Endothelial cell of umbilical vein (primary cell): ENCODE measurements around the gene PDGFB. TPM values are rescaled to one million over a fixed set of nuclear protein-coding genes. Genes with fewer than 3 reads are reported as not detected.
A peak's percentile ranks its signal among the peaks of the same experiment; 100 is the strongest.

Experiments used
- BruUV-seq: library from RNA; stranded (reverse); fragments of 400-500 nt; replicated peaks from 2 replicates; lab custom pipeline; 2021; lab: Mats Ljungman, UMichigan
- CTCF ChIA-PET: fragments of 300-600, 350-600 bp; sonication (Branson Sonifier 250); formaldehyde crosslinking; loops from one replicate; lab custom pipeline; 2021; ENCODE audit warnings: antibody characterized with exemption, inconsistent platforms; lab: Charles Lee
- POLR2A ChIA-PET: fragments of 300-600, 350-600 bp; sonication (Branson Sonifier 250); formaldehyde crosslinking; loops from one replicate; lab custom pipeline; 2021; ENCODE audit warnings: antibody characterized with exemption, inconsistent platforms; lab: Charles Lee
- DNase-seq: peaks from one replicate; pipeline ENCODE4 v3.0.0-alpha.2; 2011; ENCODE audit warnings: low read depth, low spot score
- FAIRE-seq: peaks from 2 replicates; lab custom pipeline; 2011; peaks lifted over from hg19 to GRCh38; lab: Jason Lieb, UNC
- H2AFZ ChIP-seq: 2 replicates; pipeline ENCODE4 v1.6.0; 2012; ENCODE audit warnings: low read depth, low read length, control low read depth, inconsistent platforms
- H3K27ac ChIP-seq: 2 replicates; pipeline ENCODE4 v1.5.1; 2011; ENCODE audit warnings: low read depth, mild to moderate bottlenecking, control low read depth, low read length, moderate library complexity; ENCODE audit not compliant: insufficient read depth
- H3K27me3 ChIP-seq, 2 experiments: 2 replicates each; pipeline versions ENCODE4 v1.6.0 to v1.6.1; 2011; ENCODE audit warnings: low read length in 2 of 2, mixed read lengths in 1 of 2; ENCODE audit not compliant: control insufficient read depth in 2 of 2, insufficient read depth in 2 of 2
- H3K36me3 ChIP-seq, 2 experiments: 2 replicates in 1 of 2; 3 replicates in 1 of 2; pipeline ENCODE4 v1.5.1; 2011; ENCODE audit warnings: low read length in 2 of 2, mild to moderate bottlenecking in 1 of 2, moderate library complexity in 1 of 2; ENCODE audit not compliant: control insufficient read depth in 2 of 2, insufficient read depth in 2 of 2; ENCODE audit errors: extremely low read depth in 1 of 2
- H3K4me1 ChIP-seq: 3 replicates; pipeline ENCODE4 v1.5.1; 2011; ENCODE audit warnings: mild to moderate bottlenecking, low read length; ENCODE audit not compliant: control insufficient read depth, insufficient read depth; ENCODE audit errors: extremely low read depth
- H3K4me2 ChIP-seq: 2 replicates; pipeline ENCODE4 v1.6.1; 2011; ENCODE audit warnings: low read length, control low read depth, mixed read lengths; ENCODE audit not compliant: insufficient read depth
- H3K4me3 ChIP-seq, 3 experiments: fragments of 200-600 bp in 1 of 3; sonication (generic), shearing (Covaris generic) in 1 of 3; replicated peaks in 1 of 3; 2 replicates each; pipeline ENCODE4 v1.5.1; 2011 to 2016; ENCODE audit warnings: control low read depth in 3 of 3, low read length in 3 of 3, mild to moderate bottlenecking in 2 of 3, inconsistent platforms in 1 of 3, low read depth in 1 of 3, moderate library complexity in 1 of 3; ENCODE audit not compliant: insufficient read depth in 1 of 3
- H3K79me2 ChIP-seq: 2 replicates; pipeline ENCODE4 v1.6.0; 2012; ENCODE audit warnings: low read length, inconsistent platforms; ENCODE audit not compliant: control insufficient read depth, insufficient read depth
- H3K9ac ChIP-seq: replicated peaks from 2 replicates; pipeline ENCODE3; 2011; ENCODE audit warnings: low read length, control low read depth; ENCODE audit not compliant: insufficient read depth; ENCODE audit errors: extremely low read depth
- H3K9me1 ChIP-seq: replicated peaks from 3 replicates; pipeline ENCODE4 v1.6.0; 2011; ENCODE audit warnings: mild to moderate bottlenecking, low read length; ENCODE audit not compliant: control insufficient read depth, insufficient read depth; ENCODE audit errors: extremely low read depth
- H3K9me3 ChIP-seq: replicated peaks from 2 replicates; pipeline ENCODE4 v1.5.1; 2012; ENCODE audit warnings: low read length, inconsistent platforms; ENCODE audit not compliant: control insufficient read depth, insufficient read depth
- H4K20me1 ChIP-seq: replicated peaks from 2 replicates; pipeline ENCODE3; 2011; ENCODE audit warnings: mild to moderate bottlenecking, low read length; ENCODE audit not compliant: control insufficient read depth, insufficient read depth; ENCODE audit errors: extremely low read depth
- CTCF ChIP-seq, 2 donors: IDR thresholded peaks; 1 replicate in 1 of 2; 2 replicates in 1 of 2; pipeline ENCODE4 v1.5.1; 2011; ENCODE audit warnings: low read length in 2 of 2, mild to moderate bottlenecking in 2 of 2, moderate library complexity in 2 of 2, control low read depth in 1 of 2, inconsistent platforms in 1 of 2, low read depth in 1 of 2; ENCODE audit not compliant: insufficient read depth in 1 of 2; ENCODE audit errors: extremely low read depth in 1 of 2
- JUN ChIP-seq: IDR thresholded peaks from 2 replicates; pipeline ENCODE4 v1.6.1; 2011; ENCODE audit warnings: borderline replicate concordance, low read depth; ENCODE audit not compliant: insufficient read length, insufficient read depth
- POLR2A ChIP-seq: IDR thresholded peaks from 2 replicates; pipeline ENCODE4 v1.6.1; 2012; ENCODE audit warnings: low read depth, mild to moderate bottlenecking, control low read depth, low read length
- POLR2AphosphoS5 ChIP-seq: IDR thresholded peaks from 2 replicates; pipeline ENCODE4 v1.6.1; 2012; ENCODE audit warnings: low read depth, mild to moderate bottlenecking, control low read depth, low read length, moderate library complexity; ENCODE audit not compliant: insufficient read depth
- dilution Hi-C: fragments of 300-500 bp; cut with MboI; formaldehyde crosslinking; loops from one replicate; pipeline ENCODE4 v1.15.0; 2019; ENCODE audit warnings: low sequenced_read_pairs; ENCODE audit not compliant: extremely low pct_ligation_motif_present
- intact Hi-C: fragments of 100-400 bp; cut with micrococcal nuclease; formaldehyde crosslinking; loops from one replicate; pipeline ENCODE4 v1.10.0; 2022
- polyA plus RNA-seq, 4 experiments: library from polyadenylated mRNA; depleted of rRNA in 3 of 4; stranded (reverse) in 3 of 4; unstranded in 1 of 4; fragments of >200 nt; gene quantifications; 2 replicates each; pipeline versions ENCODE4 v1.2.1 to v1.2.3, GENCODE V29; 2011 to 2012; ENCODE audit warnings: missing spikeins in 1 of 4
- total RNA-seq: library from RNA; stranded (reverse); gene quantifications from 2 replicates; pipeline ENCODE4 v1.2.3, GENCODE V29; 2021

PDGFB gene
- total and polyA plus RNA-seq, 2 donors (not counting 3 experiments of a cell fraction or from before 2014, with no cell fraction given): 135 to 240 TPM

- H3K9me1 ChIP-seq: no peaks in the 10 kb centered on the region
- no peak for TF ChIP-seq JUN
- TF ChIP-seq POLR2A: peak; percentile 5
- H3K36me3 ChIP-seq: peaks cover 38 to 56% of the 10 kb centered on the region in 2 experiments
- intact Hi-C loops: loop anchor here (1.0 to 10.0 kb wide), 2 partner anchors 60 to 359 kb away; partner anchors contain the start of gene CBX6
- H3K4me3 ChIP-seq: no peak overlapping the region
- BruUV-seq: no TSS peak
- H3K79me2 ChIP-seq: peaks cover 76% of the 10 kb centered on the region
- dilution Hi-C loops: no loop called here
- POLR2A ChIA-PET: interaction anchor here (0.5 to 1.7 kb wide), 2 partner anchors 59 to 290 kb away, joined by 5 to 10 read pairs; no protein-coding TSS in a partner anchor
- peak overlapping the region; percentile 88 for H3K27ac ChIP-seq
- H2AFZ ChIP-seq: no peak overlapping the region
- H3K9me3 ChIP-seq: no peaks in the 10 kb centered on the region
- H3K4me2 ChIP-seq: no peak overlapping the region
- no peak for FAIRE-seq
- peaks cover 4% of the 10 kb centered on the region for H4K20me1 ChIP-seq
- peaks cover 81% of the 10 kb centered on the region for H3K4me1 ChIP-seq
- H3K9ac ChIP-seq: peak overlapping the region; percentile 54
- no peak for DNase-seq
- CTCF ChIA-PET: interaction anchor here (1.3 to 4.8 kb wide), 5 partner anchors 17 to 82 kb away, joined by 3 to 34 read pairs (median 8); no protein-coding TSS in a partner anchor
- no peaks in the 10 kb centered on the region for H3K27me3 ChIP-seq
Observed at GRCh38 chr22:39233710-39234471, 10.9 kb downstream of the PDGFB start.

GRCh38 chr22:39232806-39233709, 11.7 kb downstream of the PDGFB start:
- H2AFZ ChIP-seq: no peak overlapping the region
- H4K20me1 ChIP-seq: peaks cover 1% of the 10 kb centered on the region
- no peak overlapping the region for H3K4me2 ChIP-seq
- peak overlapping the region; percentile 40 for H3K27ac ChIP-seq
- intact Hi-C loops (loop anchor here (10.0 kb wide), 1 partner anchor 358 kb away; the partner anchor contains the start of gene CBX6), dilution Hi-C loops (no loop called here)
- H3K4me1 ChIP-seq: peaks cover 72% of the 10 kb centered on the region
- H3K27me3 ChIP-seq: no peaks in the 10 kb centered on the region
- ChIA-PET CTCF (interaction anchor here (1.3 to 4.8 kb wide), 3 partner anchors 16 to 83 kb away, joined by 3 to 34 read pairs (median 3); no protein-coding TSS in a partner anchor), POLR2A (interaction anchor here (0.9 to 1.7 kb wide), 2 partner anchors 59 to 87 kb away, joined by 3 to 5 read pairs; partner anchors contain the start of gene RPL3)
- no peak for DNase-seq
- H3K79me2 ChIP-seq: peaks cover 69% of the 10 kb centered on the region
- FAIRE-seq: no peak
- H3K36me3 ChIP-seq: peaks cover 35 to 51% of the 10 kb centered on the region in 2 experiments
- TF ChIP-seq CTCF (IDR thresholded peaks at IDR 0.05; ENCODE audit: extremely low read depth in 1 of 2, insufficient read depth in 1 of 2, low read depth in 1 of 2, low read length in 2 of 2) (no peak), POLR2AphosphoS5 (no peak), POLR2A (peak; percentile 11)
- BruUV-seq: no TSS peak
- no peaks in the 10 kb centered on the region for H3K9me1 ChIP-seq
- no peak overlapping the region for H3K4me3 ChIP-seq
- H3K9ac ChIP-seq: no peak overlapping the region
- H3K9me3 ChIP-seq: no peaks in the 10 kb centered on the region
